GM21717 (cell line): ENCODE results near the gene CFL1.

Experiments used
- ATAC-seq: cut with Tn5 transposase; IDR thresholded peaks from one replicate; pipeline ENCODE4 v1.9.1; 2021; ENCODE audit warnings: mild to moderate bottlenecking, moderate library complexity; ENCODE audit not compliant: unreplicated experiment

Gene CFL1

DNA sequence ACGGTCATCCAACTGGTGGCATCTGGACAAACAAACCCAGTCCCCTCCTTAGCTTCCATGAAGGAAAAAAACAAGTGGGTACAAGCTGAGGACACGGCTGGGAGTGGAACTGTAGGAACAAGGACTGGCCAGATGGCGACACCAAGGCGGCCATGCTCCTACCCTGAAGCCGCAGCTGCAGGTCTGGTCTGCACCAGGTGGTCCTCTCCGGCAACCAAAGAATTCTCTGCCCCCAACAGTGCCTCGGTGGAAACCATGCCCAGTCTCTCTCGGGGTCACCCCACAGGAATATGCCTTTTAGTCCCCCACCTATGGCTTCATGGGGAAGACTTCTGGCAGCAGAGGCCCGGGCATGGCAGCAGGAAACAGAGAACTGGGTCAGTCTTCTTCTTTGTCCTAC lies 48.5 kb downstream of the CFL1 start:
- ATAC-seq = no peak

DNA sequence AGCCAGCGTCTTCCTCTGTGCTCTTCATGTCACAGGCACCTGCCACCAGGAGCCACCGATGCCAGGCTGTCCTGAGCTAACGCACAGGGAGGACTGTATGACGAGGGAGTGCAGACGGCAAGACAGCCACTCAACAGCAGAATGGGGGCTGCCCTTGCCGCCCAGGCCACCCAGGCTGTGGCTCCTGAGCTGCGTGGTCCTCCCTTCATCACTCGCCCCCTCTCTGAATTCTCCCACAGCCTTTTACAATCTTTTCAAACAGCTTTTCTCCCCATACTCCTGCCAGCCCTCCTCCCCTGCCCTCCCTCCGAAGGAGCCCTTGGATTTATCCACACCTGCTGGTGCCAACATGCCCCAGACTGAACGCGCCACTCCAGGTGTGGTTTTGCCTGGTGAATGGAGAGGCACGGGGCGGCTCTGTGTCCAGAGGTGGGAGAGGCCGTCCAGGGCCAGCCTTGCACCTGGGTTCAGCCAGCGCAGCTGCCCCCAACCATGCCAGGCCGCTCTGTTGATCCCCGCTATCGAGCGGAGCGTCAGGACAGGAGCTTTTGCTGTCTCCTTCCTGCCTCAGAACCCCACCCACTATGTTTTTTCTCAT lies 49.1 kb downstream of the CFL1 start:
- no peak for ATAC-seq

DNA sequence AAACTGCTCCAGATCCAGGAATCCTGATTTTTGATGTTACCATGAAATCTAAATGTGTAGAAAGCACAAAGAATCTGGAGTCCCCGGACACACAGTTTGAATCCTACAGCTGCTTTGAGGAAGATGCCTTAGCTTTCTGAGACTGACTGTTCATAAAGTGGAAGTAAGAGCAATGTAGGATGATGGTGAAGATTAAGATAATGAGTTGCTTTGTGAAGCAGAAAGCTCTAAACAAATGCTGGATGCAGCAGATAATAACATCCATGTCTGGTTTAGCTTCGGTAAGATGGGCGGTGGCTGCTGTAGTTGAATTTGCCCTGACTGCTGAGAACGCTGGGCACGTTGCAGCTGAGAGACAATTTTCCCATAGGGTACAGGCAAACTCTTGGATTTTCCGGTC lies 51.0 kb downstream of the CFL1 start:
- no peak for ATAC-seq
